Thoracic aorta (tissue), 2 donors: ENCODE results near the gene SMARCA5. TPM values are rescaled to one million over a fixed set of nuclear protein-coding genes. Genes with fewer than 3 reads are reported as not detected.

Experiments
- ATAC-seq: fragments of 150-250 bp; one replicate; pipeline ENCODE4 v1.8.0; 2017; ENCODE audit warnings: low read depth; ENCODE audit not compliant: insufficient number of reproducible peaks, low FRiP score
- DNase-seq: peaks from one replicate; pipeline ENCODE4 v3.0.0-alpha.2; 2020; ENCODE audit warnings: low spot score
- H3K27ac ChIP-seq, 2 donors: fragments of 200-600 bp; sonication (generic); 1 replicate in 1 of 2; 2 replicates in 1 of 2; pipeline ENCODE4 v1.5.1; 2016; ENCODE audit warnings: mild to moderate bottlenecking in 2 of 2, moderate library complexity in 2 of 2
- H3K27me3 ChIP-seq: fragments of 200-600 bp; sonication (generic); replicated peaks from 2 replicates; pipeline ENCODE4 v1.6.0; 2016; ENCODE audit warnings: mild to moderate bottlenecking; ENCODE audit not compliant: insufficient read depth
- H3K36me3 ChIP-seq: fragments of 200-600 bp; sonication (generic); one replicate; pipeline ENCODE4 v1.5.1; 2016
- H3K4me1 ChIP-seq, 2 donors: fragments of 200-600 bp; sonication (generic); 1 replicate in 1 of 2; 2 replicates in 1 of 2; pipeline versions ENCODE4 v1.5.1 to v1.6.0; 2016; ENCODE audit warnings: low read depth in 2 of 2, mild to moderate bottlenecking in 1 of 2; ENCODE audit not compliant: control insufficient read depth in 1 of 2
- H3K4me3 ChIP-seq: fragments of 200-600 bp; sonication (generic); 2 replicates; pipeline ENCODE4 v1.5.1; 2016; ENCODE audit warnings: mild to moderate bottlenecking
- H3K9me3 ChIP-seq: fragments of 200-600 bp; sonication (generic); 2 replicates; pipeline ENCODE4 v1.5.1; 2016
- total RNA-seq, 2 donors: library from RNA; depleted of rRNA; stranded (reverse); fragments of >200 nt; gene quantifications; one replicate each; pipeline versions ENCODE4 v1.1.0 to v1.2.3, GENCODE V29; 2016
- TF ChIP-seq, protein P1 (sequence below): fragments of 200-600 bp; sonication (generic); IDR thresholded peaks from one replicate; pipeline ENCODE4 v1.5.1; 2019; ENCODE audit warnings: antibody characterized with exemption

SMARCA5 gene, protein sequence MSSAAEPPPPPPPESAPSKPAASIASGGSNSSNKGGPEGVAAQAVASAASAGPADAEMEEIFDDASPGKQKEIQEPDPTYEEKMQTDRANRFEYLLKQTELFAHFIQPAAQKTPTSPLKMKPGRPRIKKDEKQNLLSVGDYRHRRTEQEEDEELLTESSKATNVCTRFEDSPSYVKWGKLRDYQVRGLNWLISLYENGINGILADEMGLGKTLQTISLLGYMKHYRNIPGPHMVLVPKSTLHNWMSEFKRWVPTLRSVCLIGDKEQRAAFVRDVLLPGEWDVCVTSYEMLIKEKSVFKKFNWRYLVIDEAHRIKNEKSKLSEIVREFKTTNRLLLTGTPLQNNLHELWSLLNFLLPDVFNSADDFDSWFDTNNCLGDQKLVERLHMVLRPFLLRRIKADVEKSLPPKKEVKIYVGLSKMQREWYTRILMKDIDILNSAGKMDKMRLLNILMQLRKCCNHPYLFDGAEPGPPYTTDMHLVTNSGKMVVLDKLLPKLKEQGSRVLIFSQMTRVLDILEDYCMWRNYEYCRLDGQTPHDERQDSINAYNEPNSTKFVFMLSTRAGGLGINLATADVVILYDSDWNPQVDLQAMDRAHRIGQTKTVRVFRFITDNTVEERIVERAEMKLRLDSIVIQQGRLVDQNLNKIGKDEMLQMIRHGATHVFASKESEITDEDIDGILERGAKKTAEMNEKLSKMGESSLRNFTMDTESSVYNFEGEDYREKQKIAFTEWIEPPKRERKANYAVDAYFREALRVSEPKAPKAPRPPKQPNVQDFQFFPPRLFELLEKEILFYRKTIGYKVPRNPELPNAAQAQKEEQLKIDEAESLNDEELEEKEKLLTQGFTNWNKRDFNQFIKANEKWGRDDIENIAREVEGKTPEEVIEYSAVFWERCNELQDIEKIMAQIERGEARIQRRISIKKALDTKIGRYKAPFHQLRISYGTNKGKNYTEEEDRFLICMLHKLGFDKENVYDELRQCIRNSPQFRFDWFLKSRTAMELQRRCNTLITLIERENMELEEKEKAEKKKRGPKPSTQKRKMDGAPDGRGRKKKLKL
- total RNA-seq, result 10 to 100 TPM; 19.2 to 75.8 TPM

DNA sequence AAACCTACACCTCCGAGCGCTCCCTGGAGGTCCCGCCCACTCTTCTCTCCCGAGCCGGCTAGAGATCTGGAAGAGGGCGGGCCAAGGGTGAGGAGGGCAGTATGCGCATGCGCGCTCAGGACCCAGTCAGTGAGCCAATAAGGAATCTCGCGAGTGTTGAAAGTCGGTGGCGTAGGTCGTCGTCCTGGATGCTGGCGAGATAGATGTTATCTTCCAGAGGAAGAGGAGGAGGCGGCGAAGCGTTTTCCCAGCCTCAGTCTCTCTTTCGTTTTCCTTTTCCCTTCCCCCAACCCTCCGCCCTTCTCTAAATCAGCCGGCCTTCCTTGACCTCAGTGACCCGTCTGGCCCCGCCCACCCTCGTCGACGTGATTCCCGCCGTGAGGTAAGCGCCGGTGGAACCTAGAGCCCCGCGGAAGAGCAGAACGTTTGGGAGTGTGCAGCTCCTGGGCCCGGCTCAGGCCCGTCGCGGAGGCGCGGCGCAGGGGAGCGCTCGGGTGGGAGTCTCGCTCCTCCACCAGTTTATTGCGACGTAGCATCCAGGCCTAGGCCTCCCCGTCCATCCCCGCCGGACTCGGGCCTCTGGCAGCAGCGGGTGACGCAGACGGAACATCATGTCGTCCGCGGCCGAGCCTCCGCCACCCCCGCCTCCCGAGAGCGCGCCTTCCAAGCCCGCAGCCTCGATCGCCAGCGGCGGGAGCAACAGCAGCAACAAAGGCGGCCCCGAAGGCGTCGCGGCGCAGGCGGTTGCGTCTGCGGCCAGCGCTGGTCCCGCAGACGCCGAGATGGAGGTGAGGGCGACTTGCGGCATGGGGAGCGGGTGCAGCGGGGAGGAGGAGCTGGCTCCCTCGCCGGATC, at the start of gene SMARCA5:
Gene SMARCA5 (plus strand): TSS at position 389 of the 855 bp plus-strand sequence. CDS start 223 bp downstream, at position 612.
- TF ChIP-seq, protein P1, sequence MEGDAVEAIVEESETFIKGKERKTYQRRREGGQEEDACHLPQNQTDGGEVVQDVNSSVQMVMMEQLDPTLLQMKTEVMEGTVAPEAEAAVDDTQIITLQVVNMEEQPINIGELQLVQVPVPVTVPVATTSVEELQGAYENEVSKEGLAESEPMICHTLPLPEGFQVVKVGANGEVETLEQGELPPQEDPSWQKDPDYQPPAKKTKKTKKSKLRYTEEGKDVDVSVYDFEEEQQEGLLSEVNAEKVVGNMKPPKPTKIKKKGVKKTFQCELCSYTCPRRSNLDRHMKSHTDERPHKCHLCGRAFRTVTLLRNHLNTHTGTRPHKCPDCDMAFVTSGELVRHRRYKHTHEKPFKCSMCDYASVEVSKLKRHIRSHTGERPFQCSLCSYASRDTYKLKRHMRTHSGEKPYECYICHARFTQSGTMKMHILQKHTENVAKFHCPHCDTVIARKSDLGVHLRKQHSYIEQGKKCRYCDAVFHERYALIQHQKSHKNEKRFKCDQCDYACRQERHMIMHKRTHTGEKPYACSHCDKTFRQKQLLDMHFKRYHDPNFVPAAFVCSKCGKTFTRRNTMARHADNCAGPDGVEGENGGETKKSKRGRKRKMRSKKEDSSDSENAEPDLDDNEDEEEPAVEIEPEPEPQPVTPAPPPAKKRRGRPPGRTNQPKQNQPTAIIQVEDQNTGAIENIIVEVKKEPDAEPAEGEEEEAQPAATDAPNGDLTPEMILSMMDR, result no peak
- peaks cover 3% of the 10 kb centered on the region for H3K36me3 ChIP-seq
- peak within 1 kb of the TSS; percentile 98 for H3K27ac ChIP-seq
- no peaks in the 10 kb centered on the region for H3K27me3 ChIP-seq
- peaks cover 19 to 36% of the 10 kb centered on the region in 2 donors for H3K4me1 ChIP-seq
- H3K9me3 ChIP-seq, result no peaks in the 10 kb centered on the region
- peak within 1 kb of the TSS; percentile 95 for H3K4me3 ChIP-seq
- DNase-seq (peak; percentile 90), ATAC-seq (peak; percentile 96)

DNA sequence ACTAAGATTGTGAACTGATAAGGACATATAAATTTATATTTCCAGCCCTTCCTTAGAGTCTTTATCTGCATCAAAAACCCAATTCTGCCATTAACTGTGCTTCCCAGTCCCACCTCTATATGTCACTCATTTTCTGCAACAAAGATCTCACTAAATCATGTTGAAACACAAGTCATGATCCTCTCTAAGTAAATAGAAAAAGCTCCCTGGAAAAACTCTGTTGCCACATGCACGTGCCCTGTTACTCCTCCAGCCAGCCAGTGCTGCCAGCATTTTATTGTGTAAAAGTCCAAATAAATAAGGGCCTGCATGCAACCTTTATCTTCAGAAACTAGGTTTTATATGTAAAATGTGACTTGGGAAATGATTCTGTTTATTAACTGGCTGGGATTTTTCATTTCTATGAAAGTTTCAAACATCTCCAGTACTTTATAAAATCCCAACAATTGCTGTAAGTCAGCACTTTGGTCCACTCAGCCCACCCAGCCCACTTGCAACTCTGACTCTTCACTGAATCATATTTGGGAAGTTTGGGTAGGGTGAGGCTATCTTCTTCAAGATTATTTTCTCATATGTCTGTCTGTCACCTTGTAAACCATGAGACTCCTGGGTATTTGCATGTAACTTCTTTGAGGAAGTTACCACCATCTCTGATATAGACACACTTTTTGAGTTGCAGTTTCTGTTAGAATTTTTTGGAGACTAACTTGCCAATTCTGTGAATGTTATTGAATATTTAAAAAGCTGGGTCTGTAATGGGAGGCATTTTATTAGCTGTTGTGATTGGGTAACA, 40.0 kb upstream of the SMARCA5 start:
- no peak for ATAC-seq
- TF ChIP-seq, protein P1, result no peak
- Histone ChIP-seq H3K9me3 (no peaks in the 10 kb centered on the region), H3K27me3 (no peaks in the 10 kb centered on the region), H3K4me1 (no peaks in the 10 kb centered on the region), H3K4me3 (no peak overlapping the region), H3K27ac (no peak overlapping the region), H3K36me3 (peaks cover 14% of the 10 kb centered on the region)
- DNase-seq, result no peak

DNA sequence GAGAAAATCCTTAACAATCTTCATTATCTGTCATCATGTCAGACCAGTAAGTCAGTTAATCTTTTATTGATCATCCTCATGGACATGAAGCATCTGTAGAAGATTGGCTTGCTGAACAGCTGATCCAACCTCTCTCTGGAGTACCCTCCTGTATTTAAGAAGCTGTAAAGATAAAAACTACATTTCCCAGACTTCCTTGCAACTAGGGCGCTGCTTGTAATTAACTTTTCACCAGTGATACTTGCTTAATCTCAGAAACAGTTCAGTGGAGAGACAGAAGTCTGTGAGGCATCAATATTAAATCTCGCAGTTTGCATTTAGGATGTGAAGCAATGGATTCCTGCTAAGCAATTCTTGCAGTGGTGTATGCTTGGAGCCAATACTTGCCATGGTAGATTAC, 36.0 kb upstream of the SMARCA5 start:
- H3K27me3 ChIP-seq, result no peaks in the 10 kb centered on the region
- no peaks in the 10 kb centered on the region for H3K36me3 ChIP-seq
- ATAC-seq, result no peak
- H3K4me3 ChIP-seq, result no peak overlapping the region
- H3K27ac ChIP-seq, result no peak overlapping the region
- no peaks in the 10 kb centered on the region for H3K4me1 ChIP-seq
- no peak for DNase-seq
- no peaks in the 10 kb centered on the region for H3K9me3 ChIP-seq
- TF ChIP-seq, protein P1, result no peak

DNA sequence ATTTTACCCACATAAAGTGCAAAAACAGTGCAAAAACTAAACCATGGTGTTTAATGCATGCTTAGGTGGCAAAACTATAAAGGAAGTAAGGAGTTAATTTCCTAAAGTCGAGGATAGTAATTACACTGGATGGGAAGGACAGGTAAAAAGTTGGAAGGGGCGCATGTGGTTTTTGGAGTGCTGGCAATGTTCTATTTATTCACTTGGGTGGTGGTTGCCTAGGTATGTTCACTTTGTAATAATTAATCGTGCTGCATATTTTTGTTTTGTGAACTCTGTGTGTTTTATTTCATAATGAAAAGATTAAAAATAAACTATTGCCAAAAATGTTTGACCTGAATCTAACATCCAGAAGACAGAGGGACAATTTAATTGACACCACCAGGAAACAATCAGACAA, 32.1 kb upstream of the SMARCA5 start:
- Histone ChIP-seq H3K36me3 (no peaks in the 10 kb centered on the region), H3K4me1 (no peaks in the 10 kb centered on the region), H3K4me3 (no peak overlapping the region), H3K9me3 (no peaks in the 10 kb centered on the region), H3K27me3 (no peaks in the 10 kb centered on the region), H3K27ac (no peak overlapping the region)
- TF ChIP-seq, protein P1, result no peak
- DNase-seq, result no peak
- no peak for ATAC-seq
